RKO (cell line): Measurements from ENCODE around the gene MTR.
"Not testable (repeated sequence)": the region's sequence is repeated elsewhere in the genome, so short reads cannot be mapped to it uniquely, and the experiment has no call there.

Experiments used
- DNase-seq: peaks from one replicate; pipeline ENCODE4 v3.0.0-alpha.2; 2016; ENCODE audit warnings: low spot score

The MTR gene

DNA sequence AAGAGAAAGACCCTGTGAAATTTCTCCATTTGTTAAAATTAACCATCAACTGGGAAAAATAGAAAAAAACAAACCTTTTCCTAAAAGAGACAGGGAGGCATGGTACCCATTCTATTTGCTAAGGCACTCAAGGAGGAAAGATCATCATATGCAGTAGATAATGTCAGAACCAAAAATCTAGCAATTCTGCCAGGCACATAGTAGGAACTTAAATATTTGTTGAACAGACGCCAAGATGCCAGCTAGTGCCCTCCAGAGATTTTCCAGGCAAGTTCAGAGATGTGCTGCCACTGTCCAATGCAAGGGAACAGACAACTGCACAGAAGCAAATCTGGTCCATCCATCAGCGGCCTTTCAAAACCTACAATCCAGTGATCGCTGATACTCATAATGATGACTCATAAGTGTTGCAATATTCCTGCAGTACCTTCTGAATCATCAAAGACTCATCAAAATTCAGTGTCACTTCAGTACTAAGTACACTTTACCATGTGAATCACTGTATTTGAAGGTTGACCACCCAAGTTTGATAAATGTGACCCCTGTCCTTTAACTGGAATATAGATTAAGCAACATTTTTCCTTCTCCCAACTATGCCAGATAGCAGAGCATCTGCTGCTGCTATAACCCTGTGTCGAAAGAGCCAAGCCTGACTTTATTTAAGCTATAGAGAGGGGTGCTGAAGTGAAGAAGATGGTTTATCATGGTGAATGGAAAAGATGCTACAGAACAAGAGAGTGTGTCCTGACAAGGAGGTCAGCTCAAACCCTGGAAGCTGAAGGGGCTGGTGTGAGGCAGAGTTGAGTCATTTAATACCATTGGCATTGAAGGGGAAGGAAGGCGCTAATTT, 110.0 kb downstream of the MTR start:
- DNase-seq: peak; percentile 91

- no peak for DNase-seq
These were observed 112.1 kb downstream of the MTR start for GRCh38 chr1:236907205-236907604.

DNA sequence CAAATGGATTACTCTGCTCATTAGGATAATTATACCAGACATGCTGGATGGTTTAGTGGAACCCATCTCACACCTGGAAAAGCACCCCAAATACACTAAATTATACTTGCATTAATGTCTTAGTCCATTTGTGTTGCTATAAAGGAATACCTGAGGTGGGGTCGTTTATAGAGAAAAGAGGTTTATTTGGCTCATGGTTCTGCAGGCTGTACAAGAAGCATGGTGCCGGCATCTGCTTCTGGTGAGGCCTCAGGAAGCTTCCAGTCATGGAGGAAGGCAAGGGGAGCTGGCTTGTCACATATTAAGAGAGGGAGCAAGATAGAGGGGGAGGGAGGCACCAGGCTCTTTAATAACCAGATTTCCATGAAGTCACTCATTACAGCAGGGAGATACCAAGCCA, 113.6 kb downstream of the MTR start:
- DNase-seq: no peak

GRCh38 chr1:236911047-236911446, 116.0 kb downstream of the MTR start:
- DNase-seq: not testable (repeated sequence)

DNA sequence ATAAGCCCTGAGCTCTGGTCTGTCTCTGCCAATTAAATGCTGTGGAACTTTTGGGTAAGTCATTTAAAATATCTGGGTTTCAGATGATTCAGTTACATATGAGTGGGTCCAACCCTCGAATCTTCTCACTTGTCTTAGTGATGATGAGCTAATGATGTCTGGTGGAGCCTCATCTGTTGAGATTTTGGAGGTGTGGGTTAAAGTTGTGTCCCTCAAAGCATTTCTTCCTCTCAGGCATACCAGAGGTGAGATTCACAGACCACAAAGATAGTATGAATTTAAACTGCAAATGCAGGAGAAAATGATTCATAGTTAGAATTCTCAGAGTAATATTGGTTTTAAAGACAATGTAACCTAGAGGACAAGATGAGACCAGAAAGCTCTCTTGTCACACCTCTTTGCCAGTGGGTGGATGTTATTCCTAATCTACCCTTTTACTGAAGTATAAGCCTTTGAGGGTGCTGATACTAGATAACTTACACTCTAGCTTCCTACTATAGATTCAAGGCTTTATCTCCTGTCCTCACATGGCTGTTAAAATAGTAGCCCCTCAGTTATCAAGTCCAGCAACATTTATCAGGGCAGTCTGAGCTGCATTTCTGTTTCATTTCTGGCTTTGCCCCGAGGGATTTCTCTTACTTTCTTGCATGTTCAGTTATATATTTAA, 118.4 kb downstream of the MTR start:
- no peak for DNase-seq

GRCh38 chr1:236914375-236914774, 119.3 kb downstream of the MTR start:
- no peak for DNase-seq

GRCh38 chr1:236916131-236916800, 121.2 kb downstream of the MTR start:
- DNase-seq: no peak

GRCh38 chr1:236917448-236917847, 122.4 kb downstream of the MTR start:
- no peak for DNase-seq

DNA sequence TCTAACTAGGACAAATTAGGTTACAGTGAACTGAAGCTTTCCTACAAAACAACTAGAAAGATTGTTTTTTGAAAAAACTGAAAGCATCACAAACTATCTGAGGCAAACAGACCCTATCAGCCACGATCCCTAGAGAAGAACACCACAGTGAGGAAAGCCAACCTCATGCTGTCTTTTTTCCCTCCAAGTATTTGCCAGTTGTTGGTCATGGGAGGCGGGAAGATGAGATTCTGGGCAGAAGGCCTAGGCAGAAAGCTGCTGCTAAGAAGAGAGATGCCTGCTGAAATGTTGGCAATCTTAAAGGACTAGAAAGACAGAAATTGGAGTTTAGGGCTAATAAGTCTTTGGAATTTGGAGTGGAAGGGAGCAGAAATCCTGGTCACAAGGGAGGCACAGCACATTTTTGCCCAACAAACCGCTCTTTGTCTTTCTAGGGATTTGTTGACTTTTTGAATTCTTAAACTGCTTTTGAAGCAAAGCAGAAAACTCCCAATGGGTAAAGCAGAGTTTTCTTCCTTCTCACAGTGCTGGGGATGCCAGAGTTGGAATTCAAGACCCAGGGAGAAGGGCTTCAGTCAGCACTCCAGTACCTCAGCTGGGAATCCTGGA, 125.3 kb downstream of the MTR start:
- DNase-seq: no peak

DNA sequence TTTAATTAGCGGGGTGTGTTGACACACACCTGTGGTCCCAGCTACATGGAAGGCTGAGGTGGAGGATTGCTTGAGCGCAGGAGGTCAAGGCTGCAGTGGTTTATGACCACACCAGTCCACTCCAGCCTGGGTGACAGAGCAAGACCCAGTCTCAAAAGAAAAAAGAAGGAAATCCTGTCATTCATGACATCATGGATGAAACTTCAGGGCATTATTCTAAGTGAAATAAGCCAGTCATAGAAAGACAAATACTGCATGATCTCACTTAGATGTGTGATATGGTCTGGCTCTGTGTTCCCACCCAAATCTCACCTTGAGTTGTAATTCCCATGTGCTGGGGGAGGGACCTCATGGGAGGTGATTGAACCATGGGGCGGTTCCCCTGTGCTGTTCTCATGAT, 126.5 kb downstream of the MTR start:
- no peak for DNase-seq

- no peak for DNase-seq
These were observed 127.1 kb downstream of the MTR start for GRCh38 chr1:236922190-236922589.

DNA sequence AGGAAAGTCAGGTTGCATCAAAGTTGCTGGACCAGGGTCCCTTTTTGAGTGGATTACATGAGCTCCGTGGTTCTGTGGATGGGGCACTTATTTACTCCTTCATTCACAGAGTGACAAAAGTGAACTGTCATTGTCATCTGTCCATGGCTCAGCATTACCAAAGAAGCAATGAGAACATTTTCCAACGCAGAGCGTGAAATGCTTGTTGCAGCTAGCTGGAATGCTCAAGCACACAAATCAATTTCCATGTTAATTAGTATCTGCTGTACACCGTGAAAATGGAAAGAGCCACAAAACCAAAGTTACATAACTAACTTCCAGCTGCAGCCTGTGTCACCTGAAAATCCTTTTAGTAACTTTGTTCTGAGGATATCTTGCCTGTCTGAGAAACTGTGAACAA, 130.3 kb downstream of the MTR start:
- DNase-seq: no peak

GRCh38 chr1:236930503-236930902, 135.4 kb downstream of the MTR start:
- DNase-seq: no peak

DNA sequence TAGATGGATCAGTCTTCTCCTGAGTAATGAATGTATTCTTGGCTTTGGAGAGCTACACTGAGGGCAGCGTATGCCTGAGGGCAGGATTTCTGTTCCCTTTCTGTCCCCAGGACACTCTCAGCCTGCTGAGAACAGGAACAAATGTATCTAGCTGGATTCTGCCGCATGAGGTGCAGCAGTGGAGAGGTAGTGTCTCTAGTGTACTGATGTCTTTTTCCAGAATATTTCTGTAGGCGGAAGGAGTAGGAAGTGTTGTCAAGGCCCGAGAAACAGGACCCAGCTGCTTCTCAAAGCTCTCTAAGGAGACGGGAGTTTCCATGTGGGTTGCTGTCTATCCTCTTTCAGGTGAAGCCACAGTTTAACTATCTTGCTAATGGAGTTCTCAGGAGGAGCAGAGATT, 143.7 kb downstream of the MTR start:
- no peak for DNase-seq

GRCh38 chr1:236942431-236942830, 147.3 kb downstream of the MTR start:
- no peak for DNase-seq

- no peak for DNase-seq
These were observed 149.5 kb downstream of the MTR start for GRCh38 chr1:236944556-236944955.

DNA sequence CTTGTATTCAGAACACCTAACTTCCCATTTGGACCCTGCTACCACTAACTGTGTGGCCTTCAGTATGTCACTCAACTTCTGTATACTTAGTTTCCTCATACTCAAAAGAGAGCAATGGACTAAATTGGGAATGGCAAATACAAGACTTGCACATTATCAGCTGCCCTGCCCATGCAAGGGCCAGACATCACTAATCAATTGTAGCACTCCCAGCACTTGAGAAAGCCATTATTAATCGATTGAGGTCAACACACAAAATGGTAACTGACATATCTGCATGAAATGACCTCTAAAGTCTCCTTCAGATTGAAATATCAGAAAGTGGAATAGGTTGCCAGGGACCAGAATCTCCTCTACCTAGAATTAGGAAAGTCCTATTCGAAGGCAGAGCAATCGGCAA, 149.9 kb downstream of the MTR start:
- DNase-seq: no peak

DNA sequence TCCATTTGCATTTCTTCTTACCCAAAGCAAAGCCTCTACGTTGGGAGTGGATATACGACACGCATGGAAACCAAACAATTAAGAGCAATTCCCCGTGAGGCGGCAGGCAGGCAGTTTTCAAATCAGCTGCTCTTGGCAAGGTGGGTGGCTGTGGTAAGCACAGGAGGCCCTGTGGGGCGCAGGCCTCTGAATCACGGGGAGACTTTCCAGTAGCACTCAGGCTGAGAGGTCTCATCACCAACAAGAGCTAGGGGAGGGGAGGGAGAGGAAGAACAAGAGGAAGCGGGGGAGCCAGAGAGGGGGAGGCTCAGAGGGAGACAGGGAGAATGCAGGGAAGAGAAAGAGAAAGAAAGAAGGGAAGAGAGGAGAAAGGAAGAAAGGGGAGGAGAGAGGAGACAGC, 152.7 kb downstream of the MTR start:
- DNase-seq: no peak

DNA sequence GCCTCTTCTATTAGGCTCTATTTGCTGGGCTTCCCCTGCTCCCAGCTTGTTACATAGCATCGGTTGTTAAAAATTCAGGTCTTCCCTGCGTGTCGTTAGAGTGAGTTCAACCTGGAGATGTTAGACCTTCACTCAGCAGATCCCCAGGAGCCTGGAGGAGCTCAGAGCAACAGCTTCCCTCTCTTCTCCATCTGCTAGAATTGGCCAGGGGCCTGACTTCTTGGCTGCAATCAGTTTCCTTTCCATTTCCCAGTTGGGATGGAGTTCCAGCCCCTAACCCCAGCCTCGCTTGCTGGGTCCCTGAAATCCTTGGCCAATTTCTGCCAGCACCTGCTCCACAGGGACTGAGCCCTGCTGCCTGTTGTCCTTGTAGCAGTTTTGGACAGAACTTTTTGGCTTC, 153.3 kb downstream of the MTR start:
- DNase-seq: no peak

- no peak for DNase-seq
These were observed 153.9 kb downstream of the MTR start for GRCh38 chr1:236948996-236949395.

- no peak for DNase-seq
These were observed 155.3 kb downstream of the MTR start for GRCh38 chr1:236950365-236950764.

DNA sequence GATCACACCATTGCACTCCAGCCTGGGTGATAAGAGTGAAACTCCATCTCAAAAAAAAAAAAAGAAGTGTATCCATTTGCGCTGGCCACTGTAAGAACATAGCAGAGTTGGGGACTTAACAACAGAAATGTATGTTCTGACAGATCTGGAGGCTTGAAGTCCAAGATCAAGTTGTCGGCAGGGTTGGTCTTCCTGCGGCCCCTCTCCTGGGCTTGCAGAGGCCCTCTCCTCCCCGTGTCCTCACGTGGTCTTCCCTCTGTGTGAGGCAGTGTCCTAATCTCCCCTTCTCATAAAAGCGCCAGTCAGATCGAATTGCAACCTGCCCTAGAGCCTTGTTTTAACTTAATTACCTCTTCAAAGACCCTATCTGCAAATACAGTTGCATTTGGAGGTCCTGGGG, 156.6 kb downstream of the MTR start:
- DNase-seq: no peak
